Measurements from ENCODE around the gene SHISA2.

DNA sequence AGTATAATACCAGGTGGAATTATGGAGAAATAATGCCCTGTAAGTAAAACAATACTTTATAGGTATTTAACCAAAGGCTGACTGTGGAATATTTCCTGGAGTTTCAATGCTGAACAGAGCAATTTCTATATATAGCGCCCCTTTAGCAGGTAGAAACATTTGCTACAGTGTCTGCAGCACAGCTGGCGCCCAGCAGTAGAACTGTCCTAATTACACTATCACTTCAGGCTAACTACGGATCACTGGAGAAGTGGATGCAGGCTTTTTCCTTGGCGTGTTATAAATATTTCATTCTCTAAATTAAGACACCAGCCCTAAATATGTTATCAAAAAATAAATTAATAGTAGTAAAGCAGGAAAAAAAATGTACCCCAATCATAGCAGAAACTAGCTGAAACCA is 3.1 kb downstream of the SHISA2 start:
- TF ChIP-seq GATA3 (IDR thresholded peaks at IDR 0.05; ENCODE audit: low read depth, low read length) (no peak), GATA2 (IDR thresholded peaks at IDR 0.05; ENCODE audit: low read depth, low read length) (no peak)
